Lower leg skin (tissue), 4 donors: ENCODE measurements around the gene SVOPL. TPM values are rescaled to one million over a fixed set of nuclear protein-coding genes. Genes with fewer than 3 reads are reported as not detected.

Source experiments
- DNase-seq, 2 donors: peaks; one replicate each; pipeline ENCODE4 v3.0.0-alpha.2; 2019; ENCODE audit warnings: low spot score in 2 of 2
- H3K4me3 ChIP-seq: fragments of 200-600 bp; sonication (generic); 2 replicates; pipeline ENCODE4 v1.5.1; 2017; ENCODE audit warnings: mild to moderate bottlenecking, low read depth; ENCODE audit not compliant: poor library complexity, severe bottlenecking
- POLR2A ChIP-seq, 2 donors: fragments of 450-650 bp; IDR thresholded peaks; one replicate each; pipeline ENCODE4 v1.6.1; 2016 to 2017; ENCODE audit warnings: antibody characterized with exemption in 2 of 2, mild to moderate bottlenecking in 1 of 2, moderate library complexity in 1 of 2
- WGBS, 2 donors: methylation state at CpG; one replicate each; pipeline ENCODE4 v1.1.5; 2018; 5-methylcytosine and 5-hydroxymethylcytosine counted together
- intact Hi-C: fragments of 100-400 bp; cut with DNase I; formaldehyde crosslinking; loops from one replicate; pipeline ENCODE4 v1.15.0; 2023; ENCODE audit warnings: low total_unique reads
- total RNA-seq, 4 donors: library from RNA; depleted of rRNA; stranded (reverse); fragments of >200 nt; gene quantifications; one replicate each; pipeline ENCODE4 v1.1.0, GENCODE V29; 2016
- TF ChIP-seq, protein P1 (sequence below), 3 donors: fragments of 450-650 bp; IDR thresholded peaks; one replicate each; pipeline ENCODE4 v1.5.1; 2016; ENCODE audit warnings: antibody characterized with exemption in 3 of 3, mild to moderate bottlenecking in 3 of 3, moderate library complexity in 2 of 3

The SVOPL gene
- total RNA-seq, 4 donors from 2014 or later: 0.21 to 1.6 TPM; not detected in 2

DNA sequence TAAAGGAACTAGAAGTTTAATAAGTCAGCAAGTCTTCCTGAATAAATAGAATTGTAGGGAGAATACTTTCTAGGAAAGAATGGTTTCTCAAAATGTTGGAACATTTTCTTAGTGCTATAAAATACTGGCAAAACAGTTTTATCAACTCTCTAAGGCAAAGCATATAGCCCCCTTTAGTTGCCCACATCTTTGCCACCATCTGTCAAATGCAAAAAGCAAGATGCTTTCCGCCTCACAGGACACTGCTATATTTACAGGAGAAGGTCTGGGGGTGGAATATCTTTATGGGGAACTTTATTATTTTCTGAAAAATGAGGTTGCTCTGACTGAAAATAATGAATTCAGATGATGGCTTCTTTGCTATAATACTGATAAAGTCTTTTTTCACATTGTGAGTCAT, 78.3 kb downstream of the SVOPL start:
- WGBS, 2 donors: 88 to 95% methylated on average over 1 of the region's 1 CpG
- TF ChIP-seq, protein P1, sequence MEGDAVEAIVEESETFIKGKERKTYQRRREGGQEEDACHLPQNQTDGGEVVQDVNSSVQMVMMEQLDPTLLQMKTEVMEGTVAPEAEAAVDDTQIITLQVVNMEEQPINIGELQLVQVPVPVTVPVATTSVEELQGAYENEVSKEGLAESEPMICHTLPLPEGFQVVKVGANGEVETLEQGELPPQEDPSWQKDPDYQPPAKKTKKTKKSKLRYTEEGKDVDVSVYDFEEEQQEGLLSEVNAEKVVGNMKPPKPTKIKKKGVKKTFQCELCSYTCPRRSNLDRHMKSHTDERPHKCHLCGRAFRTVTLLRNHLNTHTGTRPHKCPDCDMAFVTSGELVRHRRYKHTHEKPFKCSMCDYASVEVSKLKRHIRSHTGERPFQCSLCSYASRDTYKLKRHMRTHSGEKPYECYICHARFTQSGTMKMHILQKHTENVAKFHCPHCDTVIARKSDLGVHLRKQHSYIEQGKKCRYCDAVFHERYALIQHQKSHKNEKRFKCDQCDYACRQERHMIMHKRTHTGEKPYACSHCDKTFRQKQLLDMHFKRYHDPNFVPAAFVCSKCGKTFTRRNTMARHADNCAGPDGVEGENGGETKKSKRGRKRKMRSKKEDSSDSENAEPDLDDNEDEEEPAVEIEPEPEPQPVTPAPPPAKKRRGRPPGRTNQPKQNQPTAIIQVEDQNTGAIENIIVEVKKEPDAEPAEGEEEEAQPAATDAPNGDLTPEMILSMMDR (IDR thresholded peaks at IDR 0.05): no peak
- TF ChIP-seq POLR2A (IDR thresholded peaks at IDR 0.05): no peak
- H3K4me3 ChIP-seq: no peak overlapping the region
- no peak for DNase-seq
- intact Hi-C loops: no loop called here

DNA sequence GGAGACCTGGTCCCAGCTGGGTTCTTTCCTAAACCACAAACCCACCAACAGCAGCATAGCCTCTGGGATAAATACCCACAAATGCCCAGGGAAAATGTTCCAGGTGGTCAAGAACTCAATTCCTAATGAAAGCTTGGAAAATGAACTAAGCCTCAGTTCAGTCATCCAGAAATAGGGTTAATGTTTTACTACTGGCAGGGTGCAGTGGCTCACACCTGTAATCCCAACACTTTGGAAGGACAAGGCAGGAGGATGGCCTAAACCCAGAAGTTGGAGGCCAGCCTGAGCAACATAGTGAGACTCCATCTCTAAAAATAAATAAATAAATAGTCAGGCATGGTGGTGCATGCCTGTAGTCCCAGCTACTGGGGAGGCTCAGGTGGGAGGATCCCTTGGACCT, 82.2 kb downstream of the SVOPL start:
- no peak for DNase-seq
- intact Hi-C loops: no loop called here
- no peak for TF ChIP-seq POLR2A (IDR thresholded peaks at IDR 0.05)
- TF ChIP-seq, protein P1 (IDR thresholded peaks at IDR 0.05): no peak
- H3K4me3 ChIP-seq: no peak overlapping the region

DNA sequence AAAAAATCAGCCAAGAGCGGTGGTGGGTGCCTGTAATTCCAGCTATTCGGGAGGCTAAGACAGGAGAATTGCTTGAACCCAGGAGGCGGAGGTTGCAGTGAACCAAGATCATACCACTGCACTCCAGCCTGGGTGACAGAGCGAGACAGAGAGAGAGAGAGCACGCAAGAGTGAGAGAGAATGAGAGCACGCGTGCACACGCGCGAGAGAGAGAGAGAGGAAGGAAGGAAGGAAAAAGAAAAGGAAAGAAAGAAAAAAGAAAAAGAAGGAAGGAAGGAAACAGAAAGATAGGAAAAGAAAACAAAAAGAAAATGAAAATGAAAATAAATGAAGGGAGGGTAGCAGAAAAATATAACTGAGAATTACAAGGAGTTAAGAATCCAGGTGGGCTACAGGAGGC, 82.7 kb downstream of the SVOPL start:
- H3K4me3 ChIP-seq: no peak overlapping the region
- TF ChIP-seq POLR2A (IDR thresholded peaks at IDR 0.05): no peak
- TF ChIP-seq, protein P1 (IDR thresholded peaks at IDR 0.05): no peak
- intact Hi-C loops: no loop called here
- no peak for DNase-seq
- WGBS, 2 donors: 95 to 96% methylated on average over 10 of the region's 10 CpGs

DNA sequence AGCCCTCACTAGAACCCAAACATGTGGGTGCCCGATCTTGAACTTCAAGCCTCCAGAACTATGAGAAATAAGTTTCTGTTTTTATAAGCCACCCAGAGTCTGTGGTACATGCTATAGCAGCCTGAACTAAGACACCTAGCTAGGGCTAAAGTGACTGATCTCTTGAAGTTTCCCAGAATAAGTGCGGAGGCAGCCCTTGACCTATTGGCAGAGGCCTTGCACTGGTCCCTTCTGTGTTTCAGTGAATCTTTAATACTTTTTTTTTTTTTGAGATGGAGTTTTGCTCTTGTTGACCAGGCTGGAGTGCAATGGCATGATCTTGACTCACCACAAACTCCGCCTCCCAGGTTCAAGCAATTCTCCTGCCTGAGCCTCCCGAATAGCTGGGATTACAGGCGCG, 85.1 kb downstream of the SVOPL start:
- no peak for TF ChIP-seq POLR2A (IDR thresholded peaks at IDR 0.05)
- TF ChIP-seq, protein P1 (IDR thresholded peaks at IDR 0.05): no peak
- no peak overlapping the region for H3K4me3 ChIP-seq
- no peak for DNase-seq
- 96 to 98% methylated on average over 6 of the region's 6 CpGs for WGBS, 2 donors
- intact Hi-C loops: no loop called here

DNA sequence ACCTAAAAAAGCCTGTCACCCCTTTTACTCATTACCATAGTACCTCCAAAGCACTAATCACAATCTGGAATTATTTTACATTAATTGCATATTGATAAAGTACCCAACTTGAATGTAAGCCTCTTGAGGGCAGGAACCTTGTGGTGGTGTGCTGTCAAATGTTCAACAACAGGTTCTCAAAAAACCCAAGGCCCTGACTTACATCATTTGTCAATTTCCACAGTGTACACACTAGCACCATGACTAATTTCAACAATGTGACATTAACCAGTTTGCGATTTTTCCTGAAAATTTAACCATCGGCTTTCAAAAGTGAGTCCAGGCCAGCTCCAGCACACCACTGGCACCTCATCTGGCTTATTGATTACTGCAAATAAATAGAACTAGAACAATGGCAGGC, 87.5 kb downstream of the SVOPL start:
- no peak for DNase-seq
- no peak overlapping the region for H3K4me3 ChIP-seq
- TF ChIP-seq POLR2A (IDR thresholded peaks at IDR 0.05): no peak
- TF ChIP-seq, protein P1 (IDR thresholded peaks at IDR 0.05): no peak
- intact Hi-C loops: no loop called here
- 93 to 96% methylated on average over 2 of the region's 2 CpGs for WGBS, 2 donors

DNA sequence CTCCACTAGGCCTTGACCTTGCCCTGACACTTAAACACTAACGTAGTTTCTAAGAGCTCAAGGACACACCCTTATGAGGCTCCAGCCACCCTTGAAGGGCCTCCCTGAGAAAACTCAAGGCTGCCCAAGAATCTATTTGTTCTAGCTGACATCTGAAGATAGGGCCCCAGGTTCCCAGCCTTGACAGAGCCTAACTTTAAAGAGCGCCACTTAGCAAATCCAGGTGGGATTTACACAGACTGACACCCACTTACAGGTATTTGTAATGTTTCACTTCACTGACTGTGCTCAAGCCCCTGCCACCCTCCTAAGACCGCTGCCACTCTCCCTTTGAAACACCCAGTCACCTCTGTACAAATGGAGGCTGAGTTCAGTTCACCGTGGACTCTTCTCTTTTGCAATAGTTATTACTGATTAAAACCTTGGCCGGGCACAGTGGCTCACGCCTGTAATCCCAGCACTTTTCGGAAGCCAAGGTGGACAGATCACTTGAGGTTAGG, 90.4 kb downstream of the SVOPL start:
- WGBS, 2 donors: 84 to 88% methylated on average over 7 of the region's 7 CpGs
- TF ChIP-seq, protein P1 (IDR thresholded peaks at IDR 0.05): no peak
- no peak for TF ChIP-seq POLR2A (IDR thresholded peaks at IDR 0.05)
- H3K4me3 ChIP-seq: no peak overlapping the region
- intact Hi-C loops: no loop called here
- no peak for DNase-seq
